A549 (cell line): ENCODE measurements around the gene BPIFA3. TPM values are rescaled to one million over a fixed set of nuclear protein-coding genes. Genes with fewer than 3 reads are reported as not detected.

Experiments used
- ATAC-seq, 2 experiments: fragments of 200-7000 bp in 1 of 2; fragments of >200 bp in 1 of 2; cut with Nextera tagmentation in 1 of 2; cut with Tn5 transposase in 1 of 2; 3 replicates each; pipeline versions ENCODE4 v1.8.0 to v1.9.1; 2018 to 2020; ENCODE audit warnings: mild to moderate bottlenecking in 1 of 2, moderate library complexity in 1 of 2
- CTCF ChIA-PET: fragments of 300-600 bp; sonication (Branson Sonifier 250); formaldehyde crosslinking; extraction: SDS; loops from one replicate; lab custom pipeline; 2021; ENCODE audit warnings: antibody characterized with exemption, inconsistent platforms; lab: Yijun Ruan, JAX
- POLR2A ChIA-PET: fragments of 350-600 bp; formaldehyde crosslinking; extraction: SDS; loops from one replicate; lab custom pipeline; 2021; ENCODE audit warnings: antibody characterized with exemption, inconsistent platforms; lab: Yijun Ruan, JAX
- DNase-seq, 2 experiments: peaks; one replicate each; pipeline versions ENCODE4 v3.0.0 to v3.0.0-alpha.2; 2011 to 2016; ENCODE audit warnings: low read depth in 1 of 2, low spot score in 1 of 2
- FAIRE-seq: peaks from 2 replicates; lab custom pipeline; 2011; peaks lifted over from hg19 to GRCh38; lab: Jason Lieb, UNC
- H3K27ac ChIP-seq, 2 experiments: fragments of >200 bp; sonication (Bioruptor Twin); formaldehyde crosslinking; 3 replicates each; pipeline ENCODE4 v1.5.1; 2016 to 2017
- H3K4me1 ChIP-seq: fragments of >200 bp; sonication (Bioruptor Twin); formaldehyde crosslinking; 3 replicates; pipeline ENCODE4 v1.6.1; 2016
- H3K4me2 ChIP-seq: fragments of >200 bp; sonication (Bioruptor Twin); formaldehyde crosslinking; 3 replicates; pipeline ENCODE4 v1.6.1; 2016
- H3K4me3 ChIP-seq: fragments of >200 bp; sonication (Bioruptor Twin); formaldehyde crosslinking; 3 replicates; pipeline ENCODE4 v1.5.1; 2016
- H3K9me3 ChIP-seq: fragments of >200 bp; sonication (Bioruptor Twin); formaldehyde crosslinking; 3 replicates; pipeline ENCODE4 v1.6.1; 2016
- ATOH8 ChIP-seq: fragments of 250-450 bp; sonication (Bioruptor Pico); IDR thresholded peaks from 2 replicates; pipeline ENCODE4 v1.5.0; 2020; ENCODE audit warnings: low read depth, mild to moderate bottlenecking, moderate library complexity
- CBX2 ChIP-seq: fragments of 200-600 bp; sonication (generic); IDR thresholded peaks from 2 replicates; pipeline ENCODE4 v1.6.1; 2016; ENCODE audit warnings: low read depth, mild to moderate bottlenecking, borderline replicate concordance
- CEBPB ChIP-seq, 2 experiments: fragments of >200 bp in 1 of 2; sonication (Bioruptor Twin) in 1 of 2; formaldehyde crosslinking in 1 of 2; IDR thresholded peaks; 2 replicates each; pipeline ENCODE4 v1.6.1; 2012 to 2016
- CHD4 ChIP-seq: fragments of 200-600 bp; sonication (generic); IDR thresholded peaks from 2 replicates; pipeline ENCODE4 v1.6.1; 2016; ENCODE audit warnings: antibody characterized with exemption, mild to moderate bottlenecking, borderline replicate concordance
- EP300 ChIP-seq, 2 experiments: fragments of >200 bp; sonication (Bioruptor Twin); formaldehyde crosslinking; IDR thresholded peaks; 2 replicates in 1 of 2; 3 replicates in 1 of 2; pipeline ENCODE4 v1.6.1; 2016 to 2017
- ESRRA ChIP-seq: fragments of 150-350 bp; IDR thresholded peaks from 2 replicates; pipeline ENCODE4 v1.6.1; 2014; ENCODE audit warnings: mild to moderate bottlenecking, low read length, borderline replicate concordance
- FOSB ChIP-seq: fragments of 250-450 bp; sonication (Bioruptor Pico); IDR thresholded peaks from 2 replicates; pipeline ENCODE4 v1.5.0; 2020; ENCODE audit warnings: mild to moderate bottlenecking, moderate library complexity
- FOXS1 ChIP-seq: fragments of 250-450 bp; sonication (Bioruptor Pico); IDR thresholded peaks from 2 replicates; pipeline ENCODE4 v1.5.0; 2020; ENCODE audit warnings: mild to moderate bottlenecking, moderate library complexity
- GATA3 ChIP-seq: IDR thresholded peaks from 2 replicates; pipeline ENCODE4 v1.6.1; 2012; ENCODE audit warnings: borderline replicate concordance
- HEYL ChIP-seq: fragments of 250-450 bp; sonication (Bioruptor Pico); IDR thresholded peaks from 2 replicates; pipeline ENCODE4 v1.8.0; 2021; ENCODE audit warnings: mild to moderate bottlenecking, moderate library complexity
- HOXB13 ChIP-seq: fragments of 250-450 bp; sonication (Bioruptor Pico); IDR thresholded peaks from 2 replicates; pipeline ENCODE4 v1.5.0; 2020; ENCODE audit warnings: low read depth, mild to moderate bottlenecking, moderate library complexity
- JUNB ChIP-seq: fragments of >200 bp; sonication (Bioruptor Twin); formaldehyde crosslinking; IDR thresholded peaks from 2 replicates; pipeline ENCODE4 v1.6.1; 2016
- MAZ ChIP-seq: fragments of 150-350 bp; IDR thresholded peaks from 2 replicates; pipeline ENCODE4 v1.6.1; 2014; ENCODE audit warnings: antibody characterized with exemption, low read depth, low read length, borderline replicate concordance
- MYC ChIP-seq: IDR thresholded peaks from 2 replicates; pipeline ENCODE4 v1.6.1; 2012; ENCODE audit warnings: mild to moderate bottlenecking, inconsistent platforms, low read length, improper control_type of control experiment, borderline replicate concordance
- NPAS2 ChIP-seq: fragments of 250-450 bp; sonication (Bioruptor Pico); IDR thresholded peaks from 2 replicates; pipeline ENCODE4 v1.8.0; 2022; ENCODE audit warnings: mild to moderate bottlenecking, moderate library complexity, borderline replicate concordance
- PBX3 ChIP-seq: IDR thresholded peaks from 2 replicates; pipeline ENCODE4 v1.6.1; 2012
- POLR2A ChIP-seq: IDR thresholded peaks from 2 replicates; pipeline ENCODE4 v1.6.1; 2012; ENCODE audit warnings: mild to moderate bottlenecking, low read length
- SMC3 ChIP-seq: fragments of >200 bp; sonication (Bioruptor Twin); formaldehyde crosslinking; IDR thresholded peaks from 3 replicates; pipeline ENCODE4 v1.6.1; 2018; ENCODE audit warnings: inconsistent platforms
- SREBF2 ChIP-seq: fragments of 450-650 bp; IDR thresholded peaks from 2 replicates; pipeline ENCODE4 v1.6.1; 2014; ENCODE audit warnings: mild to moderate bottlenecking, moderate library complexity
- WGBS: methylation state at CpG from one replicate; pipeline ENCODE4 v1.1.6; 2017; ENCODE audit errors: missing lambda C conversion rate; 5-methylcytosine and 5-hydroxymethylcytosine counted together
- polyA plus RNA-seq, 4 experiments: library from polyadenylated mRNA; depleted of rRNA in 3 of 4; stranded (reverse); fragments of >200 nt; fragmentation: RNase III in 1 of 4; extraction: RNeasy Plus Mini Kit Qiagen cat#74134 plus additional on column Dnase treatment in 1 of 4; gene quantifications; 2 replicates in 3 of 4; 3 replicates in 1 of 4; pipeline ENCODE4 v1.2.3, GENCODE V29; 2011 to 2017
- TF ChIP-seq, protein P1 (sequence below): fragments of 250-450 bp; sonication (Bioruptor Pico); IDR thresholded peaks from 2 replicates; pipeline ENCODE4 v1.5.0; 2021; ENCODE audit warnings: mild to moderate bottlenecking, moderate library complexity, borderline replicate concordance
- TF ChIP-seq, protein P2 (sequence below): fragments of 200-600 bp; sonication (generic); IDR thresholded peaks from 2 replicates; pipeline ENCODE4 v1.6.1; 2016; ENCODE audit warnings: antibody characterized with exemption, mild to moderate bottlenecking, moderate library complexity
- TF ChIP-seq, protein P3 (sequence below): fragments of >200 bp; sonication (Bioruptor Twin); formaldehyde crosslinking; IDR thresholded peaks from 2 replicates; pipeline ENCODE4 v1.6.1; 2016

Gene BPIFA3
- polyA plus RNA-seq, 2 of the 4 experiments (the other 2 are of a cell fraction) = not detected

DNA sequence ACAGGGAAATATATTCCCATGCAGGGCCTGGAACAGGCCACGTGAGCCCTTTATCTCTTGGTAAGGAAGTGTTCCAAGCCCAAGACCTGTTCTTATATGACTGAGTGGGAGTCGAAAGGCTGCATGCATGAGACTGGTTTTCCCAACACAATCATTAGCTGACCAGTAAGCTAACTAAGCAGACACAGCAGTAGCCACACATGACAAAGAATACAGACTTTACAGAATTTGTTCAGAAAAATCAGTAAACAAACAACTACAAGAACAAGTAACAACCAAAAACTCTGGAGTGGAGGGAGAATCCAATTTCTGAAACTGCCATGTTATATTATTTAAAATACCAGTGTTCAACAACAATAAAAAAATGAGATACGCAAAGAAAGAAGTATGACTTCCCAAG is 35.3 kb downstream of the BPIFA3 start:
- no peak for ATAC-seq
- POLR2A ChIA-PET = no interaction called here
- H3K4me1 ChIP-seq = no peaks in the 10 kb centered on the region
- 41% methylated on average over 3 of the region's 3 CpGs for WGBS
- CTCF ChIA-PET = interaction anchor here (0.6 to 1.1 kb wide), 3 partner anchors 19 to 47 kb away, joined by 3 to 4 read pairs (median 3); no protein-coding TSS in a partner anchor
- no peak for TF ChIP-seq FOSB (CRISPR knock-in tag)
- TF ChIP-seq, protein P1, sequence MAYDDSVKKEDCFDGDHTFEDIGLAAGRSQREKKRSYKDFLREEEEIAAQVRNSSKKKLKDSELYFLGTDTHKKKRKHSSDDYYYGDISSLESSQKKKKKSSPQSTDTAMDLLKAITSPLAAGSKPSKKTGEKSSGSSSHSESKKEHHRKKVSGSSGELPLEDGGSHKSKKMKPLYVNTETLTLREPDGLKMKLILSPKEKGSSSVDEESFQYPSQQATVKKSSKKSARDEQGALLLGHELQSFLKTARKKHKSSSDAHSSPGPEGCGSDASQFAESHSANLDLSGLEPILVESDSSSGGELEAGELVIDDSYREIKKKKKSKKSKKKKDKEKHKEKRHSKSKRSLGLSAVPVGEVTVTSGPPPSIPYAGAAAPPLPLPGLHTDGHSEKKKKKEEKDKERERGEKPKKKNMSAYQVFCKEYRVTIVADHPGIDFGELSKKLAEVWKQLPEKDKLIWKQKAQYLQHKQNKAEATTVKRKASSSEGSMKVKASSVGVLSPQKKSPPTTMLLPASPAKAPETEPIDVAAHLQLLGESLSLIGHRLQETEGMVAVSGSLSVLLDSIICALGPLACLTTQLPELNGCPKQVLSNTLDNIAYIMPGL (CRISPR knock-in tag) = no peak
- TF ChIP-seq MAZ = no peak
- TF ChIP-seq, protein P2, sequence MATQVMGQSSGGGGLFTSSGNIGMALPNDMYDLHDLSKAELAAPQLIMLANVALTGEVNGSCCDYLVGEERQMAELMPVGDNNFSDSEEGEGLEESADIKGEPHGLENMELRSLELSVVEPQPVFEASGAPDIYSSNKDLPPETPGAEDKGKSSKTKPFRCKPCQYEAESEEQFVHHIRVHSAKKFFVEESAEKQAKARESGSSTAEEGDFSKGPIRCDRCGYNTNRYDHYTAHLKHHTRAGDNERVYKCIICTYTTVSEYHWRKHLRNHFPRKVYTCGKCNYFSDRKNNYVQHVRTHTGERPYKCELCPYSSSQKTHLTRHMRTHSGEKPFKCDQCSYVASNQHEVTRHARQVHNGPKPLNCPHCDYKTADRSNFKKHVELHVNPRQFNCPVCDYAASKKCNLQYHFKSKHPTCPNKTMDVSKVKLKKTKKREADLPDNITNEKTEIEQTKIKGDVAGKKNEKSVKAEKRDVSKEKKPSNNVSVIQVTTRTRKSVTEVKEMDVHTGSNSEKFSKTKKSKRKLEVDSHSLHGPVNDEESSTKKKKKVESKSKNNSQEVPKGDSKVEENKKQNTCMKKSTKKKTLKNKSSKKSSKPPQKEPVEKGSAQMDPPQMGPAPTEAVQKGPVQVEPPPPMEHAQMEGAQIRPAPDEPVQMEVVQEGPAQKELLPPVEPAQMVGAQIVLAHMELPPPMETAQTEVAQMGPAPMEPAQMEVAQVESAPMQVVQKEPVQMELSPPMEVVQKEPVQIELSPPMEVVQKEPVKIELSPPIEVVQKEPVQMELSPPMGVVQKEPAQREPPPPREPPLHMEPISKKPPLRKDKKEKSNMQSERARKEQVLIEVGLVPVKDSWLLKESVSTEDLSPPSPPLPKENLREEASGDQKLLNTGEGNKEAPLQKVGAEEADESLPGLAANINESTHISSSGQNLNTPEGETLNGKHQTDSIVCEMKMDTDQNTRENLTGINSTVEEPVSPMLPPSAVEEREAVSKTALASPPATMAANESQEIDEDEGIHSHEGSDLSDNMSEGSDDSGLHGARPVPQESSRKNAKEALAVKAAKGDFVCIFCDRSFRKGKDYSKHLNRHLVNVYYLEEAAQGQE = no peak
- no peak for TF ChIP-seq POLR2A
- no peak for TF ChIP-seq SREBF2
- no peak for TF ChIP-seq CEBPB (IDR thresholded peaks at IDR 0.05)
- no peak for TF ChIP-seq HEYL (CRISPR knock-in tag)
- TF ChIP-seq SMC3 = no peak
- TF ChIP-seq CBX2 = no peak
- no peak for TF ChIP-seq EP300 (IDR thresholded peaks at IDR 0.05)
- TF ChIP-seq MYC = no peak
- no peak for TF ChIP-seq HOXB13
- TF ChIP-seq, protein P3, sequence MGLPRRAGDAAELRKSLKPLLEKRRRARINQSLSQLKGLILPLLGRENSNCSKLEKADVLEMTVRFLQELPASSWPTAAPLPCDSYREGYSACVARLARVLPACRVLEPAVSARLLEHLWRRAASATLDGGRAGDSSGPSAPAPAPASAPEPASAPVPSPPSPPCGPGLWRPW = no peak
- no peak for TF ChIP-seq ESRRA
- FAIRE-seq = no peak
- no peaks in the 10 kb centered on the region for H3K9me3 ChIP-seq
- H3K4me2 ChIP-seq = no peak overlapping the region
- H3K4me3 ChIP-seq = no peak overlapping the region
- DNase-seq = no peak
- no peak overlapping the region for H3K27ac ChIP-seq

DNA sequence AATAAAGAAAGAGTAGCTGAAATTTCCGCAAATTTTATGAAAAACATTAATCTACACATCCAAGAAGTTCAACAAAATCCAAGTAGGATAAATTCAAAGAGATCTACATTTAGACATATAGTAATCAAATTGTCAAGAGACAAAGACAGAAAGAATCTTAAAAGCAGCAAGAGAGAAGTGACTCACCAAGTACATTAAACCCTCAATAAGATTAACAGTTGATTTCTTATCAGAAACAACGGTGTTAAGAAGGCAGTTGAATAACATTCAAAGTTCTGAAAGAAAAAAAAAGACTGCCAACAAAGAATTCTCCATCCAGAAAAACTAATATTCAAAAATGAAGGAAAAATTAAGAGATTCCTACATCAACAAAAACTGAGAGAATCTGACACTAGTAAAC is 37.9 kb downstream of the BPIFA3 start:
- no peak overlapping the region for H3K4me3 ChIP-seq
- ChIA-PET CTCF (no interaction called here), POLR2A (no interaction called here)
- no peak for TF ChIP-seq ATOH8 (CRISPR knock-in tag)
- TF ChIP-seq ESRRA = no peak
- no peak for TF ChIP-seq FOXS1
- no peak for TF ChIP-seq GATA3
- TF ChIP-seq NPAS2 (CRISPR knock-in tag) = no peak
- TF ChIP-seq JUNB = no peak
- TF ChIP-seq SREBF2 = no peak
- no peak for TF ChIP-seq MYC
- TF ChIP-seq PBX3 = no peak
- TF ChIP-seq CHD4 = no peak
- FAIRE-seq (no peak), ATAC-seq (no peak), DNase-seq (no peak)
- H3K9me3 ChIP-seq = no peaks in the 10 kb centered on the region
- H3K4me1 ChIP-seq = no peaks in the 10 kb centered on the region
- H3K27ac ChIP-seq = no peak overlapping the region
- no peak overlapping the region for H3K4me2 ChIP-seq
- 24% methylated on average over 2 of the region's 2 CpGs for WGBS
